H1 (cell line): ENCODE measurements around the gene ADAD2. TPM values are rescaled to one million over a fixed set of nuclear protein-coding genes. Genes with fewer than 3 reads are reported as not detected.

Experiments
- CTCF ChIA-PET: fragments of 300-600 bp; sonication (Branson Sonifier 250); formaldehyde crosslinking; loops from one replicate; lab custom pipeline; 2021; ENCODE audit not compliant: partially characterized antibody; lab: Charles Lee
- POLR2A ChIA-PET: fragments of 300-600 bp; sonication (Branson Sonifier 250); formaldehyde crosslinking; loops from one replicate; lab custom pipeline; 2021; ENCODE audit warnings: inconsistent platforms; ENCODE audit not compliant: partially characterized antibody; lab: Charles Lee
- DNase-seq, 2 experiments: peaks; one replicate each; pipeline versions ENCODE4 v3.0.0 to v3.0.0-alpha.2; 2010 to 2022; ENCODE audit warnings: low spot score in 2 of 2, low read depth in 1 of 2, mixed read lengths in 1 of 2
- FAIRE-seq: peaks from 2 replicates; lab custom pipeline; 2011; peaks lifted over from hg19 to GRCh38; lab: Jason Lieb, UNC
- H2AFZ ChIP-seq: 2 replicates; pipeline ENCODE4 v1.8.1; 2012; ENCODE audit warnings: low read length, inconsistent platforms
- H2AK5ac ChIP-seq: 2 replicates; pipeline ENCODE4 v1.6.1; 2013; ENCODE audit warnings: low read depth, low read length
- H2BK120ac ChIP-seq: replicated peaks from 2 replicates; pipeline ENCODE3; 2013; ENCODE audit warnings: low read depth, low read length, inconsistent platforms
- H2BK12ac ChIP-seq: 2 replicates; pipeline ENCODE4 v1.6.1; 2013; ENCODE audit warnings: low read depth, low read length
- H2BK15ac ChIP-seq: 2 replicates; pipeline ENCODE4 v1.6.1; 2013; ENCODE audit warnings: low read length
- H2BK20ac ChIP-seq: 2 replicates; pipeline ENCODE4 v1.6.1; 2013; ENCODE audit warnings: low read length
- H2BK5ac ChIP-seq: 2 replicates; pipeline ENCODE4 v1.6.1; 2013; ENCODE audit warnings: low read depth, low read length
- H3K14ac ChIP-seq: 2 replicates; pipeline ENCODE4 v1.6.1; 2013; ENCODE audit warnings: inconsistent platforms; ENCODE audit not compliant: insufficient read length
- H3K18ac ChIP-seq: 2 replicates; pipeline ENCODE4 v1.6.1; 2013; ENCODE audit warnings: low read length; ENCODE audit errors: extremely low read depth
- H3K23ac ChIP-seq: 2 replicates; pipeline ENCODE4 v1.6.1; 2013; ENCODE audit warnings: inconsistent platforms; ENCODE audit not compliant: insufficient read length
- H3K23me2 ChIP-seq: 2 replicates; pipeline ENCODE4 v1.6.1; 2013; ENCODE audit warnings: low read depth, low read length
- H3K27ac ChIP-seq: 2 replicates; pipeline ENCODE4 v1.6.1; 2011; ENCODE audit warnings: low read depth, low read length, inconsistent platforms
- H3K27me3 ChIP-seq, 4 experiments: replicated peaks in 1 of 4; 1 replicate in 1 of 4; 2 replicates in 3 of 4; pipeline versions ENCODE4 v1.6.1 to v1.8.1; 2011 to 2013; ENCODE audit warnings: low read length in 3 of 4, mild to moderate bottlenecking in 3 of 4, inconsistent platforms in 2 of 4, mixed read lengths in 2 of 4, moderate library complexity in 1 of 4; ENCODE audit not compliant: control insufficient read depth in 3 of 4, insufficient read depth in 3 of 4; ENCODE audit errors: extremely low read depth in 1 of 4
- H3K36me3 ChIP-seq, 4 experiments: 2 replicates each; pipeline versions ENCODE4 v1.6.1 to v1.8.1; 2011 to 2013; ENCODE audit warnings: mild to moderate bottlenecking in 4 of 4, low read length in 3 of 4, moderate library complexity in 2 of 4, control low read depth in 1 of 4, inconsistent platforms in 1 of 4; ENCODE audit not compliant: insufficient read depth in 4 of 4, control insufficient read depth in 2 of 4
- H3K4ac ChIP-seq: replicated peaks from 2 replicates; pipeline ENCODE3; 2013; ENCODE audit warnings: low read length, low read depth, mixed read lengths, inconsistent platforms; ENCODE audit not compliant: insufficient read length
- H3K4me1 ChIP-seq, 4 experiments: replicated peaks in 1 of 4; 1 replicate in 1 of 4; 2 replicates in 3 of 4; pipeline versions ENCODE4 v1.6.1 to v1.8.1; 2011 to 2013; ENCODE audit warnings: low read length in 3 of 4, inconsistent platforms in 2 of 4, mixed read lengths in 1 of 4; ENCODE audit not compliant: insufficient read depth in 4 of 4, control insufficient read depth in 3 of 4
- H3K4me2 ChIP-seq, 2 experiments: 2 replicates each; pipeline versions ENCODE4 v1.6.1 to v1.8.1; 2011 to 2013; ENCODE audit warnings: low read depth in 2 of 2, low read length in 2 of 2, control low read depth in 1 of 2, inconsistent platforms in 1 of 2, mild to moderate bottlenecking in 1 of 2; ENCODE audit not compliant: insufficient read depth in 1 of 2
- H3K4me3 ChIP-seq, 4 experiments: fragments of 200-600, 300-600 bp in 1 of 4; sonication (generic), shearing (Covaris generic), sonication (Bioruptor Twin) in 1 of 4; 2 replicates each; pipeline versions ENCODE4 v1.5.1 to v1.8.1; 2011 to 2016; ENCODE audit warnings: low read length in 4 of 4, low read depth in 3 of 4, control low read depth in 2 of 4, inconsistent platforms in 2 of 4, mild to moderate bottlenecking in 2 of 4, mixed read lengths in 1 of 4, moderate library complexity in 1 of 4; ENCODE audit not compliant: insufficient read depth in 2 of 4; ENCODE audit errors: extremely low read depth in 1 of 4
- H3K56ac ChIP-seq: replicated peaks from 2 replicates; pipeline ENCODE3; 2013; ENCODE audit warnings: low read depth, mild to moderate bottlenecking, mixed read lengths, low read length, inconsistent platforms; ENCODE audit not compliant: insufficient read length
- H3K79me1 ChIP-seq: 2 replicates; pipeline ENCODE4 v1.6.1; 2013; ENCODE audit warnings: low read depth, low read length, control low read depth
- H3K79me2 ChIP-seq, 2 experiments: 2 replicates each; pipeline versions ENCODE4 v1.6.1 to v1.8.1; 2012 to 2013; ENCODE audit warnings: low read length in 2 of 2, mild to moderate bottlenecking in 2 of 2, inconsistent platforms in 1 of 2; ENCODE audit not compliant: insufficient read depth in 2 of 2, control insufficient read depth in 1 of 2
- H3K9ac ChIP-seq, 4 experiments: replicated peaks in 1 of 4; 1 replicate in 1 of 4; 2 replicates in 3 of 4; pipeline versions ENCODE4 v1.6.1 to v1.8.1; 2011 to 2013; ENCODE audit warnings: low read depth in 3 of 4, low read length in 3 of 4, control low read depth in 2 of 4, mild to moderate bottlenecking in 2 of 4, moderate library complexity in 2 of 4, inconsistent platforms in 1 of 4; ENCODE audit errors: extremely low read depth in 1 of 4
- H3K9me3 ChIP-seq, 2 experiments: 2 replicates each; pipeline versions ENCODE4 v1.6.1 to v1.8.1; 2012 to 2013; ENCODE audit warnings: mild to moderate bottlenecking in 2 of 2, moderate library complexity in 2 of 2, control low read depth in 1 of 2, inconsistent platforms in 1 of 2, low read depth in 1 of 2, low read length in 1 of 2, mixed read lengths in 1 of 2; ENCODE audit not compliant: insufficient read depth in 2 of 2
- H4K20me1 ChIP-seq, 2 experiments: replicated peaks in 1 of 2; 2 replicates each; pipeline versions ENCODE3 to v1.8.1; 2011 to 2013; ENCODE audit warnings: inconsistent platforms in 2 of 2, low read length in 2 of 2, mild to moderate bottlenecking in 1 of 2; ENCODE audit not compliant: insufficient read depth in 2 of 2, control insufficient read depth in 1 of 2
- H4K5ac ChIP-seq: 2 replicates; pipeline ENCODE4 v1.6.1; 2013; ENCODE audit warnings: low read length, low read depth, mixed read lengths, inconsistent platforms; ENCODE audit not compliant: insufficient read length
- H4K8ac ChIP-seq: 2 replicates; pipeline ENCODE4 v1.8.0; 2013; ENCODE audit warnings: mild to moderate bottlenecking, moderate library complexity, low read length, inconsistent platforms; ENCODE audit not compliant: insufficient read depth; ENCODE audit errors: extremely low read depth
- H4K91ac ChIP-seq: replicated peaks from 2 replicates; pipeline ENCODE3; 2013; ENCODE audit warnings: low read length, mixed read lengths, inconsistent platforms; ENCODE audit not compliant: insufficient read length
- CBX8 ChIP-seq: fragments of 300-800, 300-1000 bp; sonication (generic); IDR thresholded peaks from 2 replicates; pipeline ENCODE4 v1.7.1; 2016; ENCODE audit warnings: low read depth, low read length, borderline replicate concordance
- CHD1 ChIP-seq: IDR thresholded peaks from 2 replicates; pipeline ENCODE4 v1.6.1; 2012; ENCODE audit warnings: low read depth, low read length, improper control_type of control experiment
- CREB1 ChIP-seq: IDR thresholded peaks from 2 replicates; pipeline ENCODE4 v1.6.1; 2012; ENCODE audit warnings: inconsistent platforms
- HDAC6 ChIP-seq: IDR thresholded peaks from one replicate; pipeline ENCODE4 v1.7.1; 2012; ENCODE audit warnings: low read depth, mild to moderate bottlenecking, inconsistent platforms, low read length, moderate library complexity
- KDM1A ChIP-seq: fragments of 200-600, 300-600 bp; sonication (generic); IDR thresholded peaks from 2 replicates; pipeline ENCODE4 v1.7.1; 2016; ENCODE audit warnings: mild to moderate bottlenecking, low read length, borderline replicate concordance
- NRF1 ChIP-seq: IDR thresholded peaks from 2 replicates; pipeline ENCODE4 v1.6.1; 2011; ENCODE audit warnings: mild to moderate bottlenecking, low read depth, low read length, improper control_type of control experiment
- WGBS, 2 experiments: shearing (Covaris generic) in 1 of 2; methylation state at CpG; one replicate each; pipeline versions ENCODE4 v1.1.6 to v1.1.7; 2013 to 2015; ENCODE audit warnings: low lambda C conversion rate in 2 of 2, mixed read lengths in 2 of 2, inconsistent platforms in 1 of 2, low coverage in 1 of 2, missing lambda C conversion rate in 1 of 2; ENCODE audit not compliant: insufficient replicate concordance in 2 of 2, insufficient coverage in 1 of 2, insufficient read length in 1 of 2; ENCODE audit errors: extremely low coverage in 1 of 2, missing lambda C conversion rate in 1 of 2; 5-methylcytosine and 5-hydroxymethylcytosine counted together
- polyA plus RNA-seq, 7 experiments: library from polyadenylated mRNA; depleted of rRNA in 3 of 7; stranded (reverse) in 5 of 7; unstranded in 2 of 7; fragments of >200 nt in 5 of 7; fragments of 200-250 nt in 2 of 7; gene quantifications; 1 replicate in 5 of 7; 2 replicates in 1 of 7; 4 replicates in 1 of 7; pipeline versions ENCODE4 v1.2.1 to v1.2.3, GENCODE V29; 2011 to 2013; ENCODE audit warnings: missing spikeins in 2 of 7, mixed read lengths in 2 of 7
- total RNA-seq: library from RNA; stranded (reverse); fragmentation: NEBNext Ultra II Directional; extraction: Animal tissue kit (Norgen Biotek cat#: 25700); gene quantifications from 2 replicates; pipeline ENCODE4 v1.2.1, GENCODE V29; 2021

ADAD2 gene
- total and polyA plus RNA-seq, 2 of the 8 experiments (the other 6 are each of a cell fraction or from before 2014, with no cell fraction given), result 1.2 to 1.3 TPM

GRCh38 chr16:84155771-84156170, 35.2 kb upstream of the ADAD2 start:
- no peaks in the 10 kb centered on the region for H3K9me3 ChIP-seq
- no peak for DNase-seq
- WGBS, 2 experiments, result 83% methylated on average over 6 of the region's 6 CpGs; no CpG with 5 or more reads in 1 of the 2 experiments
- no peaks in the 10 kb centered on the region for H3K27me3 ChIP-seq
- POLR2A ChIA-PET, result interaction anchor here (0.7 to 0.8 kb wide), 2 partner anchors 19 to 21 kb away, joined by 3 read pairs; no protein-coding TSS in a partner anchor
- no peak overlapping the region for H3K27ac ChIP-seq
- H3K79me1 ChIP-seq, result no peaks in the 10 kb centered on the region
- H4K20me1 ChIP-seq, result no peaks in the 10 kb centered on the region
- H3K4me1 ChIP-seq, result no peaks in the 10 kb centered on the region
- H3K23ac ChIP-seq, result no peak overlapping the region
- no peak overlapping the region for H4K8ac ChIP-seq
- H3K18ac ChIP-seq, result no peak overlapping the region
- no peak overlapping the region for H3K4me3 ChIP-seq
- no peak overlapping the region for H2BK20ac ChIP-seq
- H3K36me3 ChIP-seq, result no peaks in the 10 kb centered on the region
- TF ChIP-seq CHD1, result no peak
- TF ChIP-seq CBX8, result no peak
- TF ChIP-seq KDM1A, result no peak
- no peak for TF ChIP-seq HDAC6
- TF ChIP-seq CREB1, result no peak
- TF ChIP-seq NRF1, result no peak
- TF ChIP-seq, all 59 proteins: peak for 0
- no peak overlapping the region for H4K91ac ChIP-seq
- no peak overlapping the region for H2AFZ ChIP-seq
- no peak overlapping the region for H3K4me2 ChIP-seq
- H2BK120ac ChIP-seq, result no peak overlapping the region
- H4K5ac ChIP-seq, result no peak overlapping the region
- no peak overlapping the region for H2AK5ac ChIP-seq
- H3K4ac ChIP-seq, result no peak overlapping the region
- H2BK15ac ChIP-seq, result no peak overlapping the region
- H3K9ac ChIP-seq, result no peak overlapping the region
- H3K14ac ChIP-seq, result no peak overlapping the region
- no peaks in the 10 kb centered on the region for H3K79me2 ChIP-seq
- H3K56ac ChIP-seq, result no peak overlapping the region
- FAIRE-seq, result no peak
- CTCF ChIA-PET, result interaction anchor here (0.7 to 5.0 kb wide), 5 partner anchors 12 to 173 kb away, joined by 3 to 32 read pairs (median 5); partner anchors contain the start of genes DNAAF1 and HSDL1
- no peak overlapping the region for H2BK5ac ChIP-seq
- no peak overlapping the region for H2BK12ac ChIP-seq
- no peaks in the 10 kb centered on the region for H3K23me2 ChIP-seq
